H1 (cell line): ENCODE results near the gene ACTN3. TPM values are rescaled to one million over a fixed set of nuclear protein-coding genes. Genes with fewer than 3 reads are reported as not detected.

ENCODE experiments used
- CBX5 ChIP-seq: fragments of 300-800, 300-1000 bp; sonication (generic); IDR thresholded peaks from 2 replicates; pipeline ENCODE4 v1.7.1; 2016; ENCODE audit warnings: antibody characterized with exemption, low read length, low read depth
- CEBPB ChIP-seq: IDR thresholded peaks from 2 replicates; pipeline ENCODE4 v1.6.1; 2012; ENCODE audit warnings: low read depth, low read length
- CHD7 ChIP-seq: fragments of 300-600 bp; sonication (generic); IDR thresholded peaks from 2 replicates; pipeline ENCODE4 v1.7.1; 2012; ENCODE audit warnings: low read length, moderate library complexity, mild to moderate bottlenecking, inconsistent platforms; ENCODE audit not compliant: insufficient replicate concordance
- EGR1 ChIP-seq: IDR thresholded peaks from 2 replicates; pipeline ENCODE4 v1.6.1; 2011; ENCODE audit warnings: low read depth, low read length, borderline replicate concordance
- JUND ChIP-seq: IDR thresholded peaks from 2 replicates; pipeline ENCODE4 v1.6.1; 2011; ENCODE audit warnings: mild to moderate bottlenecking, improper control_type of control experiment, low read length
- RAD21 ChIP-seq, 2 experiments: IDR thresholded peaks in 1 of 2; conservative IDR thresholded peaks in 1 of 2; 2 replicates each; pipeline ENCODE4 v1.6.1; 2011; ENCODE audit warnings: low read depth in 2 of 2, low read length in 2 of 2, improper control_type of control experiment in 1 of 2, inconsistent platforms in 1 of 2, mild to moderate bottlenecking in 1 of 2, moderate library complexity in 1 of 2
- RNF2 ChIP-seq: fragments of 200-900, 300-1000 bp; sonication (generic); IDR thresholded peaks from 2 replicates; pipeline ENCODE4 v1.7.1; 2016; ENCODE audit warnings: borderline replicate concordance, low read depth, mild to moderate bottlenecking, antibody characterized with exemption, low read length; ENCODE audit not compliant: poor library complexity, severe bottlenecking; ENCODE audit errors: missing control alignments
- TAF7 ChIP-seq: optimal IDR thresholded peaks from 2 replicates; pipeline ENCODE3; 2011; ENCODE audit warnings: low read depth, mild to moderate bottlenecking, inconsistent platforms, low read length, moderate library complexity, borderline replicate concordance
- polyA plus RNA-seq, 7 experiments: library from polyadenylated mRNA; depleted of rRNA in 3 of 7; stranded (reverse) in 5 of 7; unstranded in 2 of 7; fragments of >200 nt in 5 of 7; fragments of 200-250 nt in 2 of 7; gene quantifications; 1 replicate in 5 of 7; 2 replicates in 1 of 7; 4 replicates in 1 of 7; pipeline versions ENCODE4 v1.2.1 to v1.2.3, GENCODE V29; 2011 to 2013; ENCODE audit warnings: missing spikeins in 2 of 7, mixed read lengths in 2 of 7
- total RNA-seq: library from RNA; stranded (reverse); fragmentation: NEBNext Ultra II Directional; extraction: Animal tissue kit (Norgen Biotek cat#: 25700); gene quantifications from 2 replicates; pipeline ENCODE4 v1.2.1, GENCODE V29; 2021

The ACTN3 gene
- total and polyA plus RNA-seq, 2 of the 8 experiments (the other 6 are each of a cell fraction or from before 2014, with no cell fraction given), result 30.8 to 36.7 TPM

- no peak for TF ChIP-seq CHD7
- no peak for TF ChIP-seq CEBPB
- TF ChIP-seq RAD21 (IDR thresholded peaks at IDR 0.05 in 1 of 2, conservative IDR thresholded peaks at IDR 0.05 in 1 of 2; ENCODE audit: low read depth in 2 of 2, low read length in 2 of 2), result no peak
- no peak for TF ChIP-seq TAF7
- no peak for TF ChIP-seq EGR1
- TF ChIP-seq CBX5, result no peak
- TF ChIP-seq JUND, result no peak
- TF ChIP-seq RNF2, result no peak
These were observed 53.5 kb downstream of the ACTN3 start (continued) for GRCh38 chr11:66600219-66600618.
